ENCODE measurements around the gene CDKN2AIP.
A peak's percentile ranks its signal among the peaks of the same experiment; 100 is the strongest.
"Not testable (repeated sequence)": the region's sequence is repeated elsewhere in the genome, so short reads cannot be mapped to it uniquely, and the experiment has no call there.

The CDKN2AIP gene

GRCh38 chr4:183413234-183414200, 30.9 kb upstream of the CDKN2AIP start:
- DNase-seq (ENCODE audit: low read depth in 2 of 2) = no peak

DNA sequence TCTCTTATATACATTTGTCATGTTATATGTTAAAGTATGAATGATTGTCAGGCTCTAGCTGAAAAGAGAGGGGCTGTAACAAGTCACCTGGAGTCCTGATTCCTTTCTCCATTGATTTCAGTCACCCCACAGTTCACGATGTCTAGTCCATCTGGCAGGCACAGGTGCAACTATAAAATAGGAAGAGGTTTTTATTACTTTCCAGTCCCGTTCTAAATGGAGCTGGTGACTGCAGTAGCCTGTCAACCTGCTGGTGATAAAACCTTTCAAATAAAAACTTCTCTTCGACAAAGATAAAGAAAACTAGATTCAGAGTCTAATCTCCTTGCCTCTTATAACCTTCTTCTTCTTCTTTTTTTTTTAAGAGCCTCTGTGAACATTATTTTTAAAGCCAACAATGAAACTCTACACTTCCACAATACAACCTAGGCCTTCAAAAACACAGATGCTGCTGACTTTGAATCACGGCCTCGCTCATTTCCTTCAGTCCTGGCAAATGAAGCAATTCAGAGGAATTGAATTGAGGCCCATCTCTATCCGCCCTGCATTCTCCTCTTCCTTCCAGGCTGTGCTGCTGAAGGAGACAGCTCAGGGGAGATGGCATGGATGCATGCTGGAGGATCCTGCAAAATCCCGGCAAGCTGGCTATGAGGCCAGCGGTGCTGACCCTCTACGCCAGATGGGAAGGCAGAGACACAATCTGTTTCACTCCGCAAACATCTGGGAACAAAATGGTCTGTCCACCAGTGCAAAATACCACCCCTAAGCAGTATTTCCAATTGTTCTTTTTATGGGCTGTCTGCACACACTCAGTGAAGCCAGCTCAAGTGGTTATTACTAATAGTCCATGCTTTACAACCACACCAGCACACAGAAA, 27.3 kb upstream of the CDKN2AIP start:
- DNase-seq (ENCODE audit: low read depth in 2 of 2) = no peak

DNA sequence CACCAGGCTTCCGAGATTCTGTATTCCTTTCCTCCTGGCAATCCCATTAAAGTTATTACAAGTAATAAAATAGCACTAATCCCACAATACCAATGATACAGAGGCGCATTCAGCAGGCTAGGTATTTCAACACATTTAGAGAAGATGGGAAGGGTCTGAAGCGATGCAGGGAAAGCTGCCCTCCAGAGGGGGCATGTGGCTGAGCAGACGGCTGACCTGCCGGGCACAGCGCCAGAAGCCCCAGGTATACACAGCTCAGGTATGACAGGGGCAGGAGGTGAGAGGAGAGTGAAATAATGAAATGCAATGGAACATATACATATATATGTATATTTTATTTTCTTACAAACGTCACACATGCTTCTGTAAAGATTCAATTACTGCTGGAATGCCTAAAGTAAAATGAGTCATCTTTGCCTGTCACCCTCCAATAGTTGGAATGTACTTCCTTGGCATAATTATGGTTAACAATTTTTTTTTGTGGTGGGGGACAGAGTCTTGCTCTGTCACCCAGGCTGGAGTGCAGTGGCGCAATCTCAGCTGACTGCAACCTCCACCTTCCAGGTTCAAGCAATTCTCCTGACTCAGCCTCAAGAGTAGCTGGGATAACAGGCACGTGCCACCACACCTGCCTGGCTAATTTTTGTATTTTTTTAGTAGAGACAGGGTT, 21.3 kb upstream of the CDKN2AIP start:
- no peak for DNase-seq (ENCODE audit: low read depth in 2 of 2)

DNA sequence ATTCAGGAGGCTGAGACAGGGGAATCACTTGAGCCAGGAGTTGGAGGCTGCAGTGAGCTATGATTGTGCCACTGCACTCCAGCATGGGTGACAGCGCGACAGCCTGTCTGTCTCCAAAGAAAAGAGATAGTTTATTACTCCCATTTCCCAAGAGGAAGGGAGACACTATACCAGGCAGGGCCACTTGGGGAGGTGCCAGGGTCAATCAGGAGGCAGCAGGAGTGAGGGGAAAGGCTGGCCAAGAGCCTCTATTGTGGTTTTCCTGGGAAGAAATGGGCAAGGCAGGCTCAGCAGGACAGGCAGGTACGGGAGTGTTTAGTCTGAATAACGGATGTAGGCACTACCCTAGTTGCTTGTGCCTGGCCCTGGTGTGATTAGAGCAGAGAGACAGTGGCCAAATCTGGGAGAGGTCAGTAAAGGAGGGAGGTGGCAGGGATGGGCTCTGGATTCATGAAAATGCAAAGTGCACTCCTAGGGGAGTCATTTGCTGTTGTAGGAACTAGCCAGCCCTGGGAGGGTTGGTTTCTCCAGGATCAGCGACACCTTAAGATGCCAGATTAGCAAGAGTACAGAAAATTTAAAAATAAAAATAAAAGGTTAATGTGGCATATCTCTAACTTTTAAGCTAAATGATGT, 20.2 kb upstream of the CDKN2AIP start:
- no peak for DNase-seq (ENCODE audit: low read depth in 2 of 2)

- no peak for DNase-seq (ENCODE audit: low read depth in 2 of 2)
Observed at GRCh38 chr4:183426507-183426906, 17.9 kb upstream of the CDKN2AIP start.

GRCh38 chr4:183429489-183429888, 14.9 kb upstream of the CDKN2AIP start:
- DNase-seq (ENCODE audit: low read depth in 2 of 2) = no peak

DNA sequence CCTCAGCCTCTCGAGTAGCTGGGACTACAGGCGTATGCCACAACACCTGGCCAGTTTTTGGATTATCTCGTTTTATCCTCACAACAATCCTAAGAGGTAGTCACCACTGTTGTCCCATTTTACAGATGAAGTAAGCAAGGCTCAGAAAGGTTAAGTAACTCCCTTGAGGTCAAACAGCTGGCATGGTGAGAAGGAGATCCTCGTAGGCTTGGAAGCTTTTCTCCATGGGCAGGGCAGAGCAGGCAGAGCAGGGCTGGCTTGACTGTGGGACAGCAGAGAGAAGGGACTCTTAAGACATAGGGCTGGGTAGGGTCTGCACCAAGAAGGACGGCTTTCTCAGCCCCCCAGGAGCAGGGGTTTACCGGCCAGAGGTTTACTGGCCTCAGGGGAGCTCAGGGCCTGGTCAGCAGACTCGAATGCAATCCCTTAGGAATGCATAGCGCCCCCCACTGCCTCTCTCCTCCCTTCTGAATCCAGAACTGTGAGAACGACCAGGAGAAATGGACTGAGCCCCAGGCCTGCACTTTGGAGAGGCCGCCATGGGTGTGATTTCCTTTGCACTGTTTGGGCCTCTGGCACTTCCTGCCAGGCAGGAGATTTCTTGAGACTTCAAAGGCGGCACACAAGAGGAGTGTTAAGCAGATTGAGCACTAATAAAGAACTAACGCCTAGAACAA, 14.0 kb upstream of the CDKN2AIP start:
- DNase-seq (ENCODE audit: low read depth in 2 of 2) = no peak

- DNase-seq (ENCODE audit: low read depth in 2 of 2) = no peak
Observed at GRCh38 chr4:183430994-183431347, 13.5 kb upstream of the CDKN2AIP start.

DNA sequence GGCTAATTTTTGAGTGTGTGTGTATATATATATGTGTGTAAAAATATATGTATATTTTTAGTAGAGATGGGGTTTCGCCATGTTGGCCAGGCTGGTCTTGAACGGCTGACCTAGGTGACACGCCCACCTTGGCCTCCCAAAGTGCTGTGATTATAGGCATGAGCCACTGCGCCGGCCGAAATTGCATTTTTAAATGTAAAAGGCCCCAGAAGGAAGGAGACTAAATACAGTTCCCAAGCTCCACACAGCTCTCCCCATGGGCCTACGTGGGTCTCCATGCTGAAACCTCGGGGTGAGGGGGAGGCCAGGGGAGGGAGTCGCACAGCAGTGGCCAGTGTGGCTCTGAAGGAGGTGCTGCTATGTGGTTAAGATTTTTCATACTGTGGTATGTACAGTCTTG, 12.8 kb upstream of the CDKN2AIP start:
- no peak for DNase-seq (ENCODE audit: low read depth in 2 of 2)

GRCh38 chr4:183433183-183433582, 11.3 kb upstream of the CDKN2AIP start:
- DNase-seq (ENCODE audit: low read depth in 2 of 2) = not testable (repeated sequence)

DNA sequence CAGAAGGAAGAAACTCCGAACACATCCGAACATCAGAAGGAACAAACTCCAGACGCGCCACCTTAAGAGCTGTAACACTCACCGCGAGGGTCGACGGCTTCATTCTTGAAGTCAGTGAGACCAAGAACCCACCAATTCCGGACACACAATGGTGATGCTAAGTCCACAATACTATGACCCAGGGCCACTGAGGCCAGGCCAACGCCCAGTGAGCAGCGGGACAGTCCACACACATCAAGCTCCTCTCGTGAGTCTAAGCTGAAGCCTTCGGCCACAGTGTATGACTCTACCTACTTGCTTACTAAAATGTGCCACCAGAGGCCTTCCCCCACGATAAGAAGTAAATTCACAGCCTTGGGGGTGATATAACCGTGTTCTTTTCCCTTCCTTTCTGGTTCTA, 10.2 kb upstream of the CDKN2AIP start:
- DNase-seq (ENCODE audit: low read depth in 2 of 2) = no peak

DNA sequence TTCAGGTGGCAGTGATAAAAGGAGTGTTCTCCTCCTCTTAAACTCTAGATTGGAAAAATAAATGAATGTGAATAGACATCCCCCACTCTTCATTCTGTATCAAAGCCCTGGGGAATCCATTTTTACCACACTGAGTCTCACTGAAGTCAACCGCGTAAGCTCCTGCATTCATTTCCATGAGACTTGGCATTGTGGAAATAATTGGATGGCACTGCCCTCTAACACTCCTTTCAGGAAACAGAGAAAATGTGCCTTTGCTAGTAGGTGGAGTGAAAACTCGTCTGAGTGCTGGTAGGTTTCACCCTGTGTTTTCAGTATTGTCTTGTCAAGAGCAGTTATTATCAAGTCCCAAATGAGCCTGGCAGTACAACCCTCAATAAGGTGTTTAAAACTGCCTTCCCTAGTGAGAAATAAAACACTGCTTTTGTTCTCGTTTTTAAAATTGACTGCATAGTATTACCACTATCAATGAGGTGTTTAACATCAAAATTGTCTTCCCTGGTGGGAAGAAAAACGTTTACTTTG, 9.7 kb upstream of the CDKN2AIP start:
- no peak for DNase-seq (ENCODE audit: low read depth in 2 of 2)

DNA sequence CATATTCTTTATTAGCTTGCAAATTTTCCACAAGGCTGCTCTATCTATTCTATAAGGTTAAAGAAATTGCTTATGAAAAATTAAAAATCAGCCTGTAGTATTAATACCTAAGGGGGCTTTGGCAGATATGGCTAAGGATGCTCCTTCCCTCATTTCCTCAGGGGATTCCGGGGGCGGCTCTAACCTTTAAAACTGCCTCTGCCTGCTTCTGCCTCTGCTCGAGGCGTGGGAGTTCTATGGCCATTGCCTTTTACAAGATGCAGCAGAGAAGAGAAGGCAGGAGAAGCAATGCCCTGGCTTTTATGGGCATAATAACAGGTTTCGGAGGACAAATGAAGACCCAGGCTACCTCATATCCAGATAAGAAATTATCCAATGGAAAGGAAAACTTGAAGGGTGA, 8.6 kb upstream of the CDKN2AIP start:
- no peak for DNase-seq (ENCODE audit: low read depth in 2 of 2)

DNA sequence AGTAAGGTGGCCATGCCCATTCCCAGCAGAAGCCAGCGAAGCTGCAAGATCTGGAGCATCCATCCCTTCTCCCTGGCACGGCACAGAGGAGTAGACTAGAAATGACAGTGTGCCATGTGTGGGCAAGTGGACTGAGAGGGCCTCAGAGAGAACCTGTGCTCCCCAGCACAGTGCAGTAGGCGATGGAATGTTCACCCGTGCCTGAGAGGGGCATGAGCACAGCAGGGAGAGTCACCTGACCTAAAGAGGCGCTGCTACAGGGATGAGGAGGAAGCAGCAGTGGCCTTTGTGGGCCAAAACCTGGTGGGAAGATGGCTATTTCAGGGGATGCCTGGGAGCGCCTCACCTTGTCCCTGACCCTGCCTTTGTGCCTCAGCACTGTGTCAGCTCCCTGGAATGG, 8.0 kb upstream of the CDKN2AIP start:
- no peak for DNase-seq (ENCODE audit: low read depth in 2 of 2)

DNA sequence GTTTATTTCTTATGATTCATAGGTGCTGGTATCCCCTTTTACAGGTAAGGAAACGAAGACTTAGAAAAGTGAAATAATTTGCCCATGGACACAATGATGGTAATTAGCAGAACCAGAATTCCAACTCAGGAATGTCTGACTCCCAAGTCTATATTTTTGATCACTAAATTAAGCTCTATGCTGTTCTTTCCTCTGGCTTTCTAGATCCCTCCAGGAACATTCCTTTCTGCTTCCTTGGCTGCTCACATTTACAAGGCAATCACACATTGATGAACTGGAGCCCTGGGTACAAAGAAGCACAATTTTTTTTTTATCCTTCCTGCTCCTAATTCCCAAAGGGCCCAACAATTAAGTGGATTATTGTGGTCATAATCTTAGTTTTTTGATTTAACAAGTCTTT, 7.0 kb upstream of the CDKN2AIP start:
- DNase-seq (ENCODE audit: low read depth in 2 of 2) = no peak

DNA sequence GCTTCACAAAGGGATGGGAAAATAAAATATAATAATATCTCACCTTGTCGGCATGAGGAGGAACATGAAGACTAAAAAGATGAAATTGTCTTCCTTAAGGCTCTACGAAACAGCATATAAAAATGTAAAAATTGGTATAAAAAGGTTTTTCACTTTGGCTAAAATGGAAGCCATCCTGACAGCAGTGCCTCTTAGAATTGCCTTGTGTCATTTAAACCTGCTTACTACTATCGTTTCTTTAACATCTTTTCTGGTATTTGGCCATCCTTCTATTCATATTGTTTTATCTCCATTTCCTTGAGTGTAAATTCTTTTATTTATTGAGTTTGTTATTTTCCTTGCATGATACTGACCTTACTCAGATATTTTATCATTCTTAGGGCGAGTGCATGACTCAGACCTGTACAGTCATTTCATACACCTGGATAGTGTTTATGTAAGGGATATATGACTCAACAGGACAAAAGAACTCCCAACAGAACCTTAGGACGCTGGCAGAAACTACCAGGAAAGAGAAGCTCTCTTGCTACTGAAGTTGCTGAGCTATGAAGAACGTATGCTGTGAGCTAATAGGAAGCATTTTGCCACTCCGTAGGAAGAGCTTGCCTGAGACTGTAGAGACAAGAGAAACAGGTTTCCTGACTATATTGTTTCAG, 5.8 kb upstream of the CDKN2AIP start:
- no peak for DNase-seq (ENCODE audit: low read depth in 2 of 2)

GRCh38 chr4:183441276-183441675, 3.2 kb upstream of the CDKN2AIP start:
- no peak for DNase-seq (ENCODE audit: low read depth in 2 of 2)

DNA sequence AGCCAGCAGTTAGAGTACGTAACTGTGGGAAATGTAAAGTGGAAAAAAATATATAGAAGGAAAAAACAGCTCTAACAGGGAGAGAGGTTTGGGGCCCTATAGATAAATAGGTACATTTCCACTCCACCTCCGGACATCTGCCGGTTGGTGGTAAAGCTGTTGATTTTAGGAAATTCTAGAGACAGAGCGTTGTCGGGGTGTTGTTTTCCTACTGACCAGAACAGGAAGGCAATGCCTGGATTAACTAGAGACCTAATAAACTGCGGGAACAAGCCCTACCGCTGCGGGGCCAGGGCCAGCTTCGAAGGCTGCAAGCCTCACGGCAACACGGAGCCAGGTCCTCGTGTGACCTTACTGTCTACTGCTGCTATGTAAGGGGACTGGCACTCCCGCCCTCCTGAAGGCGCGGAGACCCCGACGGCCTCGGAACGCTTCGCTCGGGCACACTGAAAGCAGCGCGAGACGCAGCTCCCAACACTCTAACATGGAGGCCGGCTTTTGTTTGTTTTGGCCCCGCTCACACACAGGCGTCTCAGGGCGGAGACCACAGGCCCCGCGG, 702 bp upstream of the CDKN2AIP start:
- peak in 1 of 2 donors; percentile 16 for DNase-seq (ENCODE audit: low read depth in 2 of 2)

DNA sequence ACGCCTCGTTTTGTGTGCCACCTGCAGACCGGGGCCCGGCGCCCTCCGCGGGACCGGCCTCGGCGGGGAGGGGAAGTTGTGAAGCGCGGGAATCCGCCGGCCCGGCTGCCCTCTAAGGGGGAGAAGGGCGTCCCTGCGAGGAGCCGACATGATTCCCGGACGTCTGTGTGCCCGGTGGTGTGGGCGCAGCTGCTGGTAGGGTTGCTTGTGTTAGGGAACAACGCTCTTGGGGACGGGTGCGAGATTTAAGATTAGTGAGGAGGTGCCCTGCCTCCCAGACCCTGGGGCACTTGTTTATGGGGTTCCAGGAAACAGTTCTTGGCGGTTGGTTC, 627 bp downstream of the CDKN2AIP start:
- DNase-seq (ENCODE audit: low read depth in 2 of 2) = no peak

- DNase-seq (ENCODE audit: low read depth in 2 of 2) = no peak
Observed at GRCh38 chr4:183447646-183448045, 3.2 kb downstream of the CDKN2AIP start.
